ENCODE data around the gene PRPH2.

GRCh38 chr6:42729731-42730130 lies 7.3 kb upstream of the PRPH2 start:
- no peak for TF ChIP-seq KDM2A (CRISPR knock-in tag; IDR thresholded peaks at IDR 0.05; ENCODE audit: borderline replicate concordance, low read depth)
- no peak for TF ChIP-seq HNRNPK (IDR thresholded peaks at IDR 0.05; ENCODE audit: low read depth, low read length, poor library complexity, severe bottlenecking)
